Globus pallidus (tissue), 1 donor: ENCODE results near the gene STIM1.
"Not testable (repeated sequence)": the region's sequence is repeated elsewhere in the genome, so short reads cannot be mapped to it uniquely, and the experiment has no call there.

Source experiments
- DNase-seq: peaks from one replicate; pipeline ENCODE4 v3.0.0-alpha.2; 2015; ENCODE audit warnings: low spot score

The STIM1 gene

GRCh38 chr11:3983101-3983500 is 127.6 kb downstream of the STIM1 start:
- DNase-seq, result no peak

- no peak for DNase-seq
These were observed 129.4 kb downstream of the STIM1 start for GRCh38 chr11:3984896-3985295.

GRCh38 chr11:3985631-3986030 is 130.2 kb downstream of the STIM1 start:
- DNase-seq, result no peak

- no peak for DNase-seq
These were observed 130.8 kb downstream of the STIM1 start for GRCh38 chr11:3986301-3986700.

- peak; percentile 11 for DNase-seq
These were observed 133.9 kb downstream of the STIM1 start for GRCh38 chr11:3989276-3989920.

GRCh38 chr11:3989921-3990290 is 134.4 kb downstream of the STIM1 start:
- no peak for DNase-seq

GRCh38 chr11:3990406-3990805 is 134.9 kb downstream of the STIM1 start:
- no peak for DNase-seq

- no peak for DNase-seq
These were observed 137.5 kb downstream of the STIM1 start for GRCh38 chr11:3992964-3993363.

GRCh38 chr11:3994030-3994640 is 138.7 kb downstream of the STIM1 start:
- DNase-seq, result no peak

GRCh38 chr11:3995307-3995706 is 139.8 kb downstream of the STIM1 start:
- DNase-seq, result no peak

GRCh38 chr11:3995949-3996554 is 140.6 kb downstream of the STIM1 start:
- no peak for DNase-seq

GRCh38 chr11:3996651-3997050 is 141.2 kb downstream of the STIM1 start:
- no peak for DNase-seq

- DNase-seq, result not testable (repeated sequence)
These were observed 149.3 kb downstream of the STIM1 start for GRCh38 chr11:4004753-4005152.

- DNase-seq, result no peak
These were observed 151.6 kb downstream of the STIM1 start for GRCh38 chr11:4006946-4007680.

- no peak for DNase-seq
These were observed 152.7 kb downstream of the STIM1 start for GRCh38 chr11:4008116-4008515.

GRCh38 chr11:4016602-4017001 is 161.1 kb downstream of the STIM1 start:
- not testable (repeated sequence) for DNase-seq

- DNase-seq, result no peak
These were observed 161.7 kb downstream of the STIM1 start for GRCh38 chr11:4017129-4017528.

GRCh38 chr11:4018641-4019040 is 163.2 kb downstream of the STIM1 start:
- DNase-seq, result no peak

- DNase-seq, result no peak
These were observed 164.4 kb downstream of the STIM1 start for GRCh38 chr11:4019891-4020290.

GRCh38 chr11:4022669-4023068 is 167.2 kb downstream of the STIM1 start:
- no peak for DNase-seq

GRCh38 chr11:4025248-4025966 is 169.9 kb downstream of the STIM1 start:
- DNase-seq, result no peak

GRCh38 chr11:4025967-4026324 is 170.5 kb downstream of the STIM1 start:
- DNase-seq, result no peak
